CD14-positive monocyte (primary cell): Measurements from ENCODE around the gene SMAD3. TPM values are rescaled to one million over a fixed set of nuclear protein-coding genes. Genes with fewer than 3 reads are reported as not detected.

Experiments used
- DNase-seq, 3 donors: peaks; one replicate each; pipeline ENCODE4 v3.0.0-alpha.2; 2011 to 2022
- H2AFZ ChIP-seq: 2 replicates; pipeline ENCODE4 v1.6.0; 2012; ENCODE audit warnings: mild to moderate bottlenecking, low read depth, low read length, inconsistent platforms; ENCODE audit not compliant: insufficient read depth, poor library complexity, severe bottlenecking
- H3K27ac ChIP-seq, 2 donors: 1 replicate in 1 of 2; 2 replicates in 1 of 2; pipeline ENCODE4 v1.5.1; 2012 to 2013; ENCODE audit warnings: low read length in 2 of 2, control low read depth in 1 of 2, inconsistent platforms in 1 of 2, low read depth in 1 of 2, mild to moderate bottlenecking in 1 of 2
- H3K27me3 ChIP-seq, 2 donors: one replicate each; pipeline versions ENCODE4 v1.6.0 to v1.6.1; 2011 to 2013; ENCODE audit warnings: low read length in 2 of 2; ENCODE audit not compliant: control insufficient read depth in 2 of 2, insufficient read depth in 2 of 2
- H3K36me3 ChIP-seq, 2 donors: replicated peaks in 1 of 2; 1 replicate in 1 of 2; 2 replicates in 1 of 2; pipeline versions ENCODE4 v1.5.1 to v1.6.1; 2012 to 2013; ENCODE audit warnings: low read length in 2 of 2, control low read depth in 1 of 2, inconsistent platforms in 1 of 2, mild to moderate bottlenecking in 1 of 2; ENCODE audit not compliant: insufficient read depth in 2 of 2, control insufficient read depth in 1 of 2
- H3K4me1 ChIP-seq, 2 donors: 1 replicate in 1 of 2; 2 replicates in 1 of 2; pipeline versions ENCODE4 v1.5.1 to v1.6.1; 2012 to 2013; ENCODE audit warnings: low read length in 2 of 2, control low read depth in 1 of 2, inconsistent platforms in 1 of 2, mild to moderate bottlenecking in 1 of 2, moderate library complexity in 1 of 2; ENCODE audit not compliant: insufficient read depth in 2 of 2, control insufficient read depth in 1 of 2
- H3K4me2 ChIP-seq: replicated peaks from 2 replicates; pipeline ENCODE3; 2012; ENCODE audit warnings: low read length, moderate library complexity, mild to moderate bottlenecking; ENCODE audit not compliant: poor library complexity, severe bottlenecking; ENCODE audit errors: extremely low read depth
- H3K4me3 ChIP-seq, 3 experiments: fragments of 200-600 bp in 1 of 3; sonication (generic) in 1 of 3; replicated peaks in 1 of 3; 1 replicate in 2 of 3; 2 replicates in 1 of 3; pipeline ENCODE4 v1.5.1; 2011 to 2013; ENCODE audit warnings: low read length in 3 of 3, mild to moderate bottlenecking in 3 of 3, control low read depth in 2 of 3, low read depth in 2 of 3, inconsistent platforms in 1 of 3, moderate library complexity in 1 of 3
- H3K79me2 ChIP-seq: 2 replicates; pipeline ENCODE4 v1.6.0; 2012; ENCODE audit warnings: mild to moderate bottlenecking, control low read depth, inconsistent platforms, low read length, moderate library complexity; ENCODE audit not compliant: insufficient read depth
- H3K9ac ChIP-seq: 2 replicates; pipeline ENCODE4 v1.6.0; 2017; ENCODE audit warnings: low read length, mild to moderate bottlenecking; ENCODE audit not compliant: insufficient read depth, poor library complexity, severe bottlenecking
- H3K9me3 ChIP-seq, 2 donors: replicated peaks in 1 of 2; 1 replicate in 1 of 2; 2 replicates in 1 of 2; pipeline versions ENCODE4 v1.5.1 to v1.6.1; 2012 to 2013; ENCODE audit warnings: low read length in 2 of 2, control low read depth in 1 of 2; ENCODE audit not compliant: control insufficient read depth in 1 of 2, insufficient read depth in 1 of 2
- H4K20me1 ChIP-seq: 2 replicates; pipeline ENCODE4 v1.6.0; 2012; ENCODE audit warnings: mild to moderate bottlenecking, low read length, control low read depth, moderate library complexity; ENCODE audit not compliant: insufficient read depth
- H3K27ac Mint-ChIP-seq, 7 donors: one replicate each; pipeline ENCODE4 v1.8.0; 2020; ENCODE audit warnings: mild to moderate bottlenecking in 7 of 7, mixed read lengths in 7 of 7, moderate library complexity in 6 of 7, inconsistent platforms in 2 of 7
- H3K27me3 Mint-ChIP-seq, 3 donors: one replicate each; pipeline ENCODE4 v1.8.0; 2021 to 2022; ENCODE audit warnings: low read depth in 3 of 3, mild to moderate bottlenecking in 3 of 3, mixed read lengths in 3 of 3, moderate library complexity in 3 of 3, inconsistent platforms in 1 of 3
- H3K36me3 Mint-ChIP-seq, 2 donors: one replicate each; pipeline ENCODE4 v1.8.0; 2020; ENCODE audit warnings: mixed read lengths in 2 of 2, inconsistent platforms in 1 of 2, mild to moderate bottlenecking in 1 of 2
- H3K4me1 Mint-ChIP-seq: one replicate; pipeline ENCODE4 v1.8.0; 2020; ENCODE audit warnings: mild to moderate bottlenecking, mixed read lengths
- H3K4me3 Mint-ChIP-seq, 2 donors: one replicate each; pipeline ENCODE4 v1.8.0; 2020; ENCODE audit warnings: mild to moderate bottlenecking in 2 of 2, mixed read lengths in 2 of 2, moderate library complexity in 1 of 2
- H3K9me3 Mint-ChIP-seq, 7 donors: one replicate each; pipeline ENCODE4 v1.8.0; 2020 to 2022; ENCODE audit warnings: mixed read lengths in 7 of 7, mild to moderate bottlenecking in 6 of 7, moderate library complexity in 6 of 7, inconsistent platforms in 2 of 7
- CTCF ChIP-seq: fragments of 200-600 bp; IDR thresholded peaks from one replicate; pipeline ENCODE4 v1.8.0; 2022; ENCODE audit warnings: antibody characterized with exemption, mild to moderate bottlenecking
- WGBS: methylation state at CpG from one replicate; pipeline ENCODE4 v1.1.5; 2013; ENCODE audit warnings: missing lambda C conversion rate; ENCODE audit not compliant: insufficient coverage; 5-methylcytosine and 5-hydroxymethylcytosine counted together
- intact Hi-C, 2 donors: fragments of 100-400 bp; cut with micrococcal nuclease; formaldehyde crosslinking; loops; one replicate each; pipeline versions ENCODE4 v1.15.0 to v1.15.1; 2023
- polyA plus RNA-seq, 3 donors: library from polyadenylated mRNA; depleted of rRNA in 1 of 3; unstranded in 2 of 3; stranded (reverse) in 1 of 3; fragments of 300-500 nt in 2 of 3; fragments of >200 nt in 1 of 3; fragmentation: Illumina TruSeq in 2 of 3; gene quantifications; 1 replicate in 2 of 3; 2 replicates in 1 of 3; pipeline ENCODE4 v1.2.3, GENCODE V29; 2012 to 2021

SMAD3 gene
- polyA plus RNA-seq, 3 donors: 4.4 to 41.7 (median 5.4) TPM

- Mint-ChIP-seq H3K27me3 (peaks cover 0 to 3% (median 2%) of the 10 kb centered on the region in 3 donors), H3K4me1 (peaks cover 50% of the 10 kb centered on the region), H3K36me3 (peaks cover 68 to 79% of the 10 kb centered on the region in 2 donors), H3K27ac (peak overlapping the region; percentile 96 to 99 (median 97)), H3K4me3 (peak overlapping the region; percentile 56 to 74), H3K9me3 (peaks cover 0 to 2% (median 0%) of the 10 kb centered on the region in 7 donors)
- 83% methylated on average over 10 of the region's 14 CpGs for WGBS
- no peak overlapping the region for H2AFZ ChIP-seq
- no peaks in the 10 kb centered on the region for H4K20me1 ChIP-seq
- peak overlapping the region; percentile 87 to 94 for H3K27ac ChIP-seq
- H3K79me2 ChIP-seq: peaks cover 5% of the 10 kb centered on the region
- H3K4me3 ChIP-seq: peak overlapping the region in 1 of 3 experiments; percentile 38
- peak overlapping the region; percentile 46 for H3K4me2 ChIP-seq
- H3K4me1 ChIP-seq: peaks cover 42 to 44% of the 10 kb centered on the region in 2 donors
- H3K36me3 ChIP-seq: peaks cover 29 to 60% of the 10 kb centered on the region in 2 donors
- no peaks in the 10 kb centered on the region for H3K9me3 ChIP-seq
- peak in 2 of 3 donors; percentile 35 to 73 for DNase-seq
- intact Hi-C loops: no loop called here
- H3K9ac ChIP-seq: peak overlapping the region; percentile 49
- no peak for TF ChIP-seq CTCF
- no peaks in the 10 kb centered on the region for H3K27me3 ChIP-seq
Observed at GRCh38 chr15:67176195-67176971, 111.0 kb downstream of the SMAD3 start.

GRCh38 chr15:67177752-67178151 is 112.3 kb downstream of the SMAD3 start:
- H3K4me3 Mint-ChIP-seq: no peak overlapping the region
- H3K27ac Mint-ChIP-seq: peak overlapping the region in 4 of 7 donors; percentile 12 to 86 (median 49)
- H3K4me1 Mint-ChIP-seq: peaks cover 50% of the 10 kb centered on the region
- no peaks in the 10 kb centered on the region for H4K20me1 ChIP-seq
- no peak overlapping the region for H3K9ac ChIP-seq
- no peaks in the 10 kb centered on the region for H3K27me3 ChIP-seq
- peaks cover 0 to 3% (median 2%) of the 10 kb centered on the region in 3 donors for H3K27me3 Mint-ChIP-seq
- intact Hi-C loops: no loop called here
- H3K9me3 ChIP-seq: no peaks in the 10 kb centered on the region
- H3K4me2 ChIP-seq: no peak overlapping the region
- peaks cover 5% of the 10 kb centered on the region for H3K79me2 ChIP-seq
- H3K27ac ChIP-seq: peak overlapping the region in 1 of 2 donors; percentile 16
- peaks cover 42 to 44% of the 10 kb centered on the region in 2 donors for H3K4me1 ChIP-seq
- peak in 2 of 3 donors; percentile 29 to 40 for DNase-seq
- no peak for TF ChIP-seq CTCF
- H3K9me3 Mint-ChIP-seq: peaks cover 0 to 2% (median 0%) of the 10 kb centered on the region in 7 donors
- no peak overlapping the region for H2AFZ ChIP-seq
- no peak overlapping the region for H3K4me3 ChIP-seq
- peaks cover 66 to 79% of the 10 kb centered on the region in 2 donors for H3K36me3 Mint-ChIP-seq
- 0% methylated on average over 2 of the region's 6 CpGs for WGBS
- H3K36me3 ChIP-seq: peaks cover 21 to 60% of the 10 kb centered on the region in 2 donors
